SK-N-SH (cell line): ENCODE measurements around the gene CES5A. TPM values are rescaled to one million over a fixed set of nuclear protein-coding genes. Genes with fewer than 3 reads are reported as not detected.

Experiments used
- CTCF ChIA-PET: fragments of 300-600, 350-600 bp; formaldehyde crosslinking; extraction: SDS; loops from one replicate; lab custom pipeline; 2021; lab: Yijun Ruan, JAX
- POLR2A ChIA-PET: fragments of 350-600 bp; sonication (Branson Sonifier 250); formaldehyde crosslinking; extraction: SDS; loops from one replicate; lab custom pipeline; 2020; ENCODE audit warnings: antibody characterized with exemption, inconsistent platforms; lab: Yijun Ruan, JAX
- DNase-seq: peaks from one replicate; pipeline ENCODE4 v3.0.0; 2012
- H2AFZ ChIP-seq: fragments of 200-600 bp; sonication (generic); 2 replicates; pipeline ENCODE4 v1.8.1; 2016; ENCODE audit warnings: antibody characterized with exemption, mild to moderate bottlenecking, low read depth
- H3F3A ChIP-seq: fragments of 200-600 bp; sonication (generic); replicated peaks from 2 replicates; pipeline ENCODE3; 2016; ENCODE audit warnings: antibody characterized with exemption, mild to moderate bottlenecking; ENCODE audit not compliant: insufficient read depth
- H3K27ac ChIP-seq, 2 experiments: fragments of 200-500 bp in 1 of 2; fragments of 200-600 bp in 1 of 2; sonication (Bioruptor generic) in 1 of 2; sonication (generic), shearing (Covaris generic) in 1 of 2; 2 replicates each; pipeline versions ENCODE4 v1.5.1 to v1.6.1; 2014 to 2016; ENCODE audit warnings: low read depth in 2 of 2, inconsistent platforms in 1 of 2, low read length in 1 of 2, mild to moderate bottlenecking in 1 of 2, mixed read lengths in 1 of 2
- H3K27me3 ChIP-seq: fragments of 200-600 bp; sonication (generic), shearing (Covaris generic); 2 replicates; pipeline ENCODE4 v1.6.1; 2016; ENCODE audit warnings: mixed run types; ENCODE audit not compliant: insufficient read depth
- H3K36me3 ChIP-seq, 2 experiments: fragments of 200-500 bp in 1 of 2; fragments of 200-600 bp in 1 of 2; sonication (Bioruptor generic) in 1 of 2; sonication (generic) in 1 of 2; replicated peaks in 1 of 2; 2 replicates each; pipeline versions ENCODE3 to v1.5.1; 2014 to 2016; ENCODE audit warnings: low read length in 1 of 2, mild to moderate bottlenecking in 1 of 2; ENCODE audit not compliant: insufficient read depth in 2 of 2, control insufficient read depth in 1 of 2
- H3K4me1 ChIP-seq, 2 experiments: fragments of 200-500 bp in 1 of 2; fragments of 200-600 bp in 1 of 2; sonication (Bioruptor generic) in 1 of 2; sonication (generic), shearing (Covaris generic) in 1 of 2; 2 replicates each; pipeline versions ENCODE4 v1.5.1 to v1.6.1; 2014 to 2016; ENCODE audit warnings: low read depth in 1 of 2, low read length in 1 of 2, mixed run types in 1 of 2; ENCODE audit not compliant: insufficient read depth in 2 of 2, control insufficient read depth in 1 of 2
- H3K4me2 ChIP-seq: fragments of 200-600 bp; sonication (generic), shearing (Covaris generic); 2 replicates; pipeline ENCODE4 v1.6.1; 2017; ENCODE audit warnings: mixed run types
- H3K4me3 ChIP-seq, 2 experiments: fragments of 200-500 bp in 1 of 2; fragments of 200-600 bp in 1 of 2; sonication (Bioruptor generic) in 1 of 2; sonication (generic), shearing (Covaris generic) in 1 of 2; 2 replicates each; pipeline versions ENCODE4 v1.5.1 to v1.8.1; 2014 to 2016; ENCODE audit warnings: low read depth in 2 of 2, inconsistent platforms in 1 of 2, low read length in 1 of 2, mild to moderate bottlenecking in 1 of 2, mixed read lengths in 1 of 2, moderate library complexity in 1 of 2
- H3K79me2 ChIP-seq: fragments of 200-600 bp; sonication (generic); 2 replicates; pipeline ENCODE4 v1.8.1; 2017; ENCODE audit warnings: mild to moderate bottlenecking; ENCODE audit not compliant: insufficient read depth
- H3K9ac ChIP-seq: fragments of 200-600 bp; sonication (generic); 2 replicates; pipeline ENCODE4 v1.6.1; 2017; ENCODE audit warnings: mixed run types
- H3K9me2 ChIP-seq: fragments of 200-600 bp; sonication (generic); 2 replicates; pipeline ENCODE4 v1.6.1; 2017; ENCODE audit warnings: mixed run types
- H3K9me3 ChIP-seq: fragments of 200-600 bp; sonication (generic); 2 replicates; pipeline ENCODE4 v1.6.1; 2017; ENCODE audit warnings: mixed run types, mild to moderate bottlenecking, moderate library complexity
- H4K20me1 ChIP-seq: fragments of 200-600 bp; sonication (generic); 2 replicates; pipeline ENCODE4 v1.6.1; 2017; ENCODE audit warnings: mild to moderate bottlenecking, mixed run types; ENCODE audit not compliant: insufficient read depth
- FOSL2 ChIP-seq: IDR thresholded peaks from 2 replicates; pipeline ENCODE4 v1.4.0; 2012; ENCODE audit warnings: low read depth, mild to moderate bottlenecking, moderate library complexity, borderline replicate concordance
- FOXJ3 ChIP-seq: sonication (generic); formaldehyde crosslinking; IDR thresholded peaks from 2 replicates; pipeline ENCODE4 v1.5.1; 2020; ENCODE audit warnings: mild to moderate bottlenecking, missing genetic modification reagents
- FOXM1 ChIP-seq: IDR thresholded peaks from 2 replicates; pipeline ENCODE4 v1.4.0; 2012; ENCODE audit warnings: low read depth, mild to moderate bottlenecking
- GATA2 ChIP-seq: sonication (generic); formaldehyde crosslinking; IDR thresholded peaks from 2 replicates; pipeline ENCODE4 v1.5.0; 2020; ENCODE audit warnings: mild to moderate bottlenecking, missing genetic modification reagents
- JUND ChIP-seq: IDR thresholded peaks from 2 replicates; pipeline ENCODE4 v1.4.0; 2012
- MEF2A ChIP-seq: IDR thresholded peaks from 2 replicates; pipeline ENCODE4 v1.4.0; 2012; ENCODE audit warnings: low read depth, borderline replicate concordance
- NRF1 ChIP-seq: IDR thresholded peaks from 2 replicates; pipeline ENCODE4 v1.6.1; 2012; ENCODE audit warnings: low read depth, mild to moderate bottlenecking, low read length
- PBX3 ChIP-seq: IDR thresholded peaks from 2 replicates; pipeline ENCODE4; 2012
- POLR2AphosphoS5 ChIP-seq: IDR thresholded peaks from 2 replicates; pipeline ENCODE4 v1.6.1; 2012; ENCODE audit warnings: low read depth, low read length
- RCOR1 ChIP-seq: fragments of 150-350 bp; IDR thresholded peaks from 2 replicates; pipeline ENCODE4 v1.6.1; 2017; ENCODE audit warnings: antibody characterized with exemption, low read length
- RFX5 ChIP-seq: IDR thresholded peaks from 2 replicates; pipeline ENCODE4 v1.6.1; 2012; ENCODE audit warnings: mild to moderate bottlenecking, improper control_type of control experiment, low read length
- SIN3A ChIP-seq: IDR thresholded peaks from 2 replicates; pipeline ENCODE4 v1.6.1; 2012; ENCODE audit warnings: low read depth, mild to moderate bottlenecking, low read length, moderate library complexity, borderline replicate concordance
- SMC3 ChIP-seq: IDR thresholded peaks from 2 replicates; pipeline ENCODE4 v1.6.1; 2012; ENCODE audit warnings: low read depth, low read length, improper control_type of control experiment
- TAF1 ChIP-seq: IDR thresholded peaks from 2 replicates; pipeline ENCODE4 v1.6.1; 2012; ENCODE audit warnings: low read depth, mild to moderate bottlenecking, low read length, moderate library complexity, borderline replicate concordance
- TCF12 ChIP-seq: IDR thresholded peaks from 2 replicates; pipeline ENCODE4 v1.4.0; 2012
- USF1 ChIP-seq: IDR thresholded peaks from 2 replicates; pipeline ENCODE4 v1.4.0; 2012; ENCODE audit warnings: low read depth, borderline replicate concordance
- USF2 ChIP-seq: fragments of 150-350 bp; IDR thresholded peaks from 2 replicates; pipeline ENCODE4 v1.6.1; 2017; ENCODE audit warnings: antibody characterized with exemption, low read length, low read depth, borderline replicate concordance
- ZBTB33 ChIP-seq: IDR thresholded peaks from 2 replicates; pipeline ENCODE4 v1.4.0; 2012; ENCODE audit warnings: low read depth, borderline replicate concordance
- WGBS: methylation state at CpG from one replicate; pipeline ENCODE4 v1.1.6; 2017; ENCODE audit warnings: low lambda C conversion rate; 5-methylcytosine and 5-hydroxymethylcytosine counted together
- polyA plus RNA-seq, 3 experiments: library from polyadenylated mRNA; depleted of rRNA; stranded (reverse); fragments of >200 nt; gene quantifications; 2 replicates each; pipeline ENCODE4 v1.2.3, GENCODE V29; 2012

CES5A gene
- polyA plus RNA-seq, 1 of the 3 experiments (the other 2 are of a cell fraction), result not detected

GRCh38 chr16:55906123-55906522 is 30.9 kb upstream of the CES5A start:
- TF ChIP-seq FOXM1, result no peak
- no peak for TF ChIP-seq SIN3A
- no peak for TF ChIP-seq TCF12
- TF ChIP-seq FOXJ3 (CRISPR knock-in tag), result no peak
- TF ChIP-seq PBX3, result no peak
- TF ChIP-seq MEF2A, result no peak
- no peak for TF ChIP-seq GATA2
- TF ChIP-seq FOSL2, result no peak
- no peak for TF ChIP-seq NRF1
- no peak for TF ChIP-seq RFX5
- no peak for TF ChIP-seq ZBTB33
- no peak for TF ChIP-seq POLR2AphosphoS5
- no peak for TF ChIP-seq USF1
- H2AFZ ChIP-seq, result no peak overlapping the region
- no peaks in the 10 kb centered on the region for H3K27me3 ChIP-seq
- H3K36me3 ChIP-seq, result no peaks in the 10 kb centered on the region
- H3F3A ChIP-seq, result no peaks in the 10 kb centered on the region
- no peak overlapping the region for H3K4me2 ChIP-seq
- no peak overlapping the region for H3K9ac ChIP-seq
- POLR2A ChIA-PET, result no interaction called here
- H3K9me3 ChIP-seq, result no peaks in the 10 kb centered on the region
- no peaks in the 10 kb centered on the region for H3K4me1 ChIP-seq
- no peak overlapping the region for H3K27ac ChIP-seq
- H3K79me2 ChIP-seq, result no peaks in the 10 kb centered on the region
- no peak overlapping the region for H3K4me3 ChIP-seq
- no peaks in the 10 kb centered on the region for H4K20me1 ChIP-seq
- CTCF ChIA-PET, result interaction anchor here (1.6 to 1.7 kb wide), 2 partner anchors 412 to 450 kb away, joined by 3 to 5 read pairs; no protein-coding TSS in a partner anchor
- WGBS, result 21% methylated on average over 6 of the region's 6 CpGs
- no peaks in the 10 kb centered on the region for H3K9me2 ChIP-seq
- DNase-seq, result no peak

GRCh38 chr16:55905651-55906050 is 30.5 kb upstream of the CES5A start:
- POLR2A ChIA-PET, result no interaction called here
- Histone ChIP-seq H3K9me3 (no peaks in the 10 kb centered on the region), H3K27me3 (no peaks in the 10 kb centered on the region), H2AFZ (no peak overlapping the region), H3K9me2 (no peaks in the 10 kb centered on the region), H3K4me3 (no peak overlapping the region), H3F3A (no peaks in the 10 kb centered on the region), H3K27ac (no peak overlapping the region), H3K4me1 (no peaks in the 10 kb centered on the region), H4K20me1 (no peaks in the 10 kb centered on the region), H3K79me2 (no peaks in the 10 kb centered on the region), H3K4me2 (no peak overlapping the region), H3K36me3 (no peaks in the 10 kb centered on the region), H3K9ac (no peak overlapping the region)
- DNase-seq, result no peak
- CTCF ChIA-PET, result interaction anchor here (1.6 kb wide), 1 partner anchor 413 kb away, joined by 3 read pairs; no protein-coding TSS in a partner anchor
- 55% methylated on average over 7 of the region's 7 CpGs for WGBS
- TF ChIP-seq FOXJ3 (CRISPR knock-in tag) (no peak), MEF2A (no peak), RCOR1 (no peak), ZBTB33 (no peak), JUND (no peak), TCF12 (no peak), SMC3 (no peak), PBX3 (no peak), USF2 (no peak), NRF1 (no peak), TAF1 (no peak)
